HG03045 (cell line): ENCODE results near the gene OTULIN.

Source experiments
- ATAC-seq: cut with Tn5 transposase; IDR thresholded peaks from one replicate; pipeline ENCODE4 v1.9.1; 2021; ENCODE audit warnings: mild to moderate bottlenecking, moderate library complexity; ENCODE audit not compliant: unreplicated experiment

OTULIN gene

DNA sequence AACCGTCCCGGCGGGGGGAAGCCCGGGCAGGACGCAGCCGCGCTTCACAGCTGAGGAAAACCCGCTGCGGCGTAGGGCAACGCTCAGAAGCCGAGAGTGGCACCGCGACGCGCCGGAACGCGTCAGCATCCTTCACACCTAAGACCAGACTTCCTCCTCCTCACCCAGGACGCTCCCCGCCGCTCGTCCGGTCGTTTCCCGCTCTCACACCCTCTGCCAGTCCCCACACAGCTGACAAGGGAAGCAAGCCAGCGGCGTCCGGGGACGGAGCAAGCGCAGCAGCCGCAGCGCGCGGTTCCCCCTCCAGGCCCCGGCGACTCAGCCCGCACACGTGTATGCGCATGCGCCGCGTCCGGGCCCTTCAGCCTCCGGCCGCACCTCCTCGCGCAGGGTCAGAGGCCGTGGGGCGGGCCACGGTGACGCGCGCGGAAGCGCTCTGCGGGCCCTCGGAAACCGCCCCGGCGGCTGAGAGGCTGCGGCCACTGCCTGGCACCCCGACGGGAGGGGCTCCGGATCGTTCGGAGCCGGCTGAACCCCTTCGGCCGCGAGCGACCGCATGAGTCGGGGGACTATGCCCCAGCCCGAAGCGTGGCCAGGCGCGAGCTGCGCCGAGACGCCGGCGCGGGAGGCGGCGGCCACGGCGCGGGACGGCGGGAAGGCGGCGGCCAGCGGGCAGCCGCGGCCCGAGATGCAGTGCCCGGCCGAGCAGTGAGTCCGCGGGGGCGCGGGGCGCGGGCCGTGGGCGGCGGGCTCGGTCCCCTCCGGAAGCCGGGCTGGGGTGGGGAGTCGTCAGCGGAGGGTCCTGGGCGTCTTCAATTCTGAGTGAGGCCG lies at the start of gene OTULIN:
OTULIN (plus strand) TSS at position 449 of the 831 bp plus-strand sequence; CDS start at position 557, 108 bp downstream.
- ATAC-seq = peak; percentile 74

DNA sequence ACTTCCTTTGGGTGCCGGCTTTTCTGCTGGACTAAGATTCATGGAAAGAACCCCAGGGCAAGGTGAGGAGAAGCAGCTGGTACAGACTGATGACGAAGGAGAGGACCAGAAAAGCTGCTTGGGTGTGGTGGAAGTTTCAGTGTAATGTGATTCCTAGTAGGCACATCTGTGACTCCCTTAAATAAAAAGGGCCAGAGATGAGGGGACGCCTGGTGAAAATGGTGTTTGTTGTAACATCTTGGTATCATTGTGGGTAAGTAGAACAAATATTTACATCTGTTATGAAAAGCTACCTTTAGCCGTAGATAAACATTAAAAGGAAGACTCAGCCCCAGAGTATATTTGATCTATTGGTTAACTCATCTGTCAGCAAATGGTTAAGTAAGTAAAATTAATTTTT lies 49.2 kb upstream of the OTULIN start:
- no peak for ATAC-seq

DNA sequence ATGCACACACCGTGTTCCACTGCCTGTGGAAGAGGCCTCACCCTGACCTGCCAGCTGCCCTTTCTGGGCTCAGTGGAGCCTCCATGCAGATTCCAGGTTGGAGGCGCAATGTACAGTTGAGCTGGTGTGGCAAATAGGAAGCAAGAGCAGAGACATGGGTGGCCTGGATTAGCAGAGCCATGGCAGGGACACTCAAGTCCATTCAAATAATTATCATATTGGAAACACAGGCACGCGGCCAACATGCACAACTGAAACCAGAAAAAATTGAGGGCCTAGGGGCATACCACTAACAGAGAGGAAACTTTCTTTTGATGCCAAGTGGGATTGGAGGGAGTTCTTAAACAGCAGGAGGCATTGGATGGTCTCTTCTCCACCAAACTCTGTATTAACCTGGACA lies 47.1 kb upstream of the OTULIN start:
- no peak for ATAC-seq

DNA sequence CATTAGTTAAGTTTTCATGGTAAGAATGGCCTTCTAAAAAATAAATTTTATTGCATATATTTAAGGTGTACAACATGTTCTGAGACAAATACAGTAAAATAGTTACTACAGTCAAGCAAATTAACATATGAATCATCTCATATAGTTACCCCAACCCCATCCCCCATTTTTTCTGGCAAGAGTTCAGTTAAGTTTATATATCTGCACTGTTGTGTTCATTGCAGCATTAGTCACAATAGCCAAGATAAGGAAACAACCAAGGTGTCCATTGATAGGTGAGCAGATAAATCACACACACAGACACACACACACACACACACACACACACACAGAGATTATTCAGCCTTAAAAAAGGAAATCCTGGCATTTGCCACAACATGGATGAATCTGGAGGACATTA lies 37.2 kb upstream of the OTULIN start:
- no peak for ATAC-seq

DNA sequence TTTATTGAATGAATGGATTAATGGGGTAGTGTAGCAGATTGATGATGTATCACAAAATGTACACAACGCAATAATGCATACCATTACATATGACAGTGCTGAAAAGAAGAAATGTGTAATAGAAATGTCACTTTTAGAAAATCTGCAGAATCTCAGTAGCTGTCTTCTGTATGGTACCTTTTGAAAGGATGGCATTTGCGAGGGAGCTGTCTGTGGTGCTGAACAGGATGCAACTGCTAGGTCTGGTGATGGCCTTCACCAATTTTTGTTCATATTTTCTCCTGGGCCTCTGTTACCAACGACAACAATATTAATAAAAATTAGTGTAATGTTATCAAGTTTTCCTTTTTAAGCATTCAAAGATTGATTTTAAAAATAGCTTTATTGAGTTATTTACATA lies 36.2 kb upstream of the OTULIN start:
- no peak for ATAC-seq

DNA sequence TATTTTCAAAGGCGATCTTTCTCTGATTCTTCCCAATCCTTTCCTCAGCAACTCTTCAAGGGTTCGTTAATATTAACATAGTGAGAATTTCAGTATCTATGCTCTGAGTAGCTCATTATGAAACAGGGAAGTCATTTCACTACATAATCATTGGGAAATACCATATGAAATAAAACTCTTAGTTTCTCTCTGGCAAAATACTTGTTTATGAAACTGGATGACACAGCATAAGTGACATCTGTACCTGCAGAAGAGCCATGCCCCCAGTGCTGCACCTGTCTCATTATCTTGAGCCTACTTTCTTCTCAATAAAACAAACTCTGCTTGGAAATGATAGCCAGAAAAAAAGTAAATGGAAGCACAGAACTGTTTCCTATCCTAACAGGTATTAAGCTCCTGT lies 33.8 kb upstream of the OTULIN start:
- ATAC-seq = no peak

DNA sequence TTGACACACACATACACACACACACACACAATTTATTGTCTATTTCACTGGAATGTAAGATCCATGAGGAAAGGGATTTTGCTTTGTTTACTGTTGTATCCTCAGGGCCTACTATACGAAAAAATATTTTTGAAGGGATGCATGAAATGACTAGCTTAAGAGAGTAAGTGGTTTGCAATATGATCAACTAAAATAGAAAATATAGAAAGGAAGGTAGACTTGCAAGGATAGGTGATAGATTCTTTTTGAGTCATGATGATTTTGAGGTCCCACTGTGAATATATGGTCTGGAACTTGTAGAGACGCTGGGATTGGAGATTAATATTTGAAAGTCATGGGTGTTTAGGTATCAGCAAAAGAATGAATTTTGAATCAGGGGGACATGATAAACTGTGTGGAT lies 28.9 kb upstream of the OTULIN start:
- ATAC-seq = no peak

DNA sequence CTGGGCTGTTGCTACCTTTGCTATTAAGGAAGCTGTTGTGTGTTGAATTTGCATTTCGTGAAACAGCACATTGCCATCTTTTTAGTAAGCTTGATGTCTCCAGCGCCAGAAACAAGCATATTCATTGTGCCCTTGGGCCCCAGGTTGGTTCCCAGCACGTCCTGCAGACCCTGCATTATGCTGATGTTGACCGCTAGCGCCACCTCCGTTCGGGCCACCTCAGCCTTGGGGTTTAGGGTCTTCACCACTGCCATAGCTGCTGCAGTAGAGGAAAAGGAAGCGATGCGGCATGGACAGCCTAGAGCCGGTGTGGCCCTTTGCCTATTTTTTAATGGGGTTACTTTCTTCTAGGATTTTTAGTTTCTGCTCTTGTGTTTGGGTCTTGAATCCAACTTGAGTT lies 23.8 kb upstream of the OTULIN start:
- ATAC-seq = no peak

DNA sequence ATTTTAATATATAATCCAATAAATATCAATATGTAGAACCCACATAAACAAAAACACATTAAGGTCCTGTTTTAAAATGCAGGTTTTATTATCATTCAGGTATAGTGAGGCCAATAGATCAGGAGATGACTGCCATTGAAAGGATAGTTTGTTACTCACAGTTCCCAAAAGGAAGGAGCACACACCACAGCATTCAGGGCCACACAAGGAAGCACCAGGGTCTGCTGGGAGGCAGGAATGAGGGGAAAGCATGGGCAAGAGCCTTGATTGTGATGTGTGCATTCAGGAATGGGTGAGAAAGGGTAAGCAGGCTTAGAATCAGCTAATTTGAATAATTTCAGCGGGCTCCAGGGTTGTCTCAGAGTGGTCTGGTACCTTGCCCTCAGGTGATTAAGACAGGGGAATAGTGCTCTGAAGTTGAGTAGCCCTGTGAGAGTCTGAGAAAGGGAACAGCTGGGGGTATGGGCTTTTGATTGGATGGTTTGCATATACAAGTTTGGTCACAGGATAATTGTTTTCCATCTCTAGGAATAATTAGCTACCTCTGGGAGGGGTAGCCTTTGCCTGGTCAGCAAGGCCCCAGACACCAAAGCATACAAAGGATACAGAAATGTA lies 19.8 kb upstream of the OTULIN start:
- ATAC-seq = no peak

DNA sequence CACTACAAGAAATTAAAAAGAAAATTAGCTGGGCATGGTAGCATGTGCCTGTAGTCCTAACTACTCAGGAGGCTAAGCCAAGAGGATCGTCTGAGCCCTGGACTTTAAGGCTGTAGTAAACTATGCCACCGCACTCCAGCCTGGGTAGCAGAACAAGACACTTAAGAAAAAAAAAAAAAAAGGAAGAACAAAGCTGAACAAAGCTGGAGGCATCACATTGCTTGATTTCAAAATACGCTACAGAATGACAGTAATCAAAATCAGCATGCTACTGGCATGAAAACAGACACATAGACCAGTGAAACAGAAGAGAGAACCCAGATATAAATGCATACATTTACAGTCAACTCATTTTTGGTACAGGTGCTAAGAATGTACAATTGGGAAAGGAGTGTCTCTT lies 14.5 kb upstream of the OTULIN start:
- ATAC-seq = no peak

DNA sequence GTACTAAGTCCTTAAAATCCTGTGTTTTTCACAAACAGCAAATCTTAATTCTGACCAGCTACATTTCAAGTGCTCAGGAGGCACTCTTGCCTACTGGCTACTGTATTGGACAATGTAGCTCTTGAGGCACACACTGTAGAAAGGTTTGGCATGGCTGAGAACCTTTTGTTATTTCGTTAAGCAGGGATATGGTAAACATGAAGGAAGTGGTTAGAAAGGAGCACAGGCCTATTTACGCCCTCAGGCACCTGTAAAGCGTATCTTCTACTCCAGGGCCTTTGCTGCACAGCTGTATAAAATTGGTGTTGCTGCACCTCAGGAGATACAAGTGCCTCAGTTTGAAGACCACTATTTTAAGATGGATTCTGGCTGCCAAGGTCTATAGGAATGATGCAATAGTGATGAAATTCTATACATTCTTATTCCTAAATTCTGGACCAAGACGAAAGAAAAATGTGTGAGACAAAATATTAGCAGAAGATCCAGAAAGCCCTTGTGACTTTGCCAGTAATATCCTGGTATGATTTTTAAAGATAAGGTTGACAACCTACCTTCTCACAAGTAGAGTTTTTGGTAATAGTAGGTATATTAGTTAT lies 9.3 kb upstream of the OTULIN start:
- no peak for ATAC-seq

DNA sequence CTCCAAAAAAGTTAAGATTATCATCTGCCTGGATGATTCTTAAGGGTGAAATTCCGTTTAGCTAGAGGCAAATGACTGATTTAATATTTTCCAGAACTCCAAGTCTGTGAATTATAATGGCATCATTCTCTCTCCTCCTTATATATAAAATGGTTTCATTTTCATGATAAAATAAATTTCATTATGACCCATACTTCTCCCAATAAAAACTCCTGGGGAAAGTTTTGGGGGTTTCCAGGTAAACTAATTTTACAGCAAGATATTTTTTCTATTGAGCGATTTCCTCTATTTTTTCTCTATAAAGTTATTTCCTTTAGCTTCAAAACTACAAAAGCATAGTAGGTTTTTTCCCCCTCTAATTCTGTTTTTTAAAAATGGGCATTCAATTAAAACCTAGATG lies 7.6 kb upstream of the OTULIN start:
- ATAC-seq = no peak

DNA sequence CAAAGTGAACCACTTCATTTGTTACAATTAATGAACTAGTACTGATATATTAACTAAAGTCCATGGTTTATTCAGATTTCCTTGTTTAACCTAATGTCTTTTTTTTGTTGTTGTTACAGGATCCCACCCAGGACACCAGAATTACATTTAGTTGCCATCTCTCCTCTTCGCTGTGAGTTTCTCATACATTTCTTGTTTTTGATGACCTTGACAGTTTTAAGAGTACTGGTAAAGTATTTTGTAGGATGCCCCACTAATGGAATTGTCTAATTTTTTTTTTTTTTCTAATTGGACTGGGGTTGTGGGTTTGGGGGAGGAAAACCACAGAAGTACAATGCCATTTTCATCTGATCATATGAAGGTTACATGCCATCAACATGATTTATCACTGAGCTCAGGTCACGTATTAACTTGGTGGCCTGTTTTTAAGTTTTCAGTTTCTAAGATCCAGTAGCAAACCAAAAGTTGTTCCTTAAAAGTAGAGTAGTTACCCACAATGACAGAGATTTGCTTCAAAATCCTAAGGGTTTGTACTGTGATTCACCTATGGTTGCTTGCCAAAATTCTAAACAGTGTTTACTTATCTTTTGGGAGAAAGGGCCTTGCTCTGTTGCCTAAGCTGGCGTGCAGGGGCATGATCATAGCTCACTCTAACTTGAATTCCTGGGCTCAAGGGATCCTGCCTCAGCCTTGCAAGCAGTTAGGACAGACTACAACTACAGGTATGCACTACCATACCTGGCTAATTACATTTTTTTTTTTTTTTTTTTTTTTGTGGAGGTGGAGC lies 4.5 kb upstream of the OTULIN start:
- ATAC-seq = no peak

DNA sequence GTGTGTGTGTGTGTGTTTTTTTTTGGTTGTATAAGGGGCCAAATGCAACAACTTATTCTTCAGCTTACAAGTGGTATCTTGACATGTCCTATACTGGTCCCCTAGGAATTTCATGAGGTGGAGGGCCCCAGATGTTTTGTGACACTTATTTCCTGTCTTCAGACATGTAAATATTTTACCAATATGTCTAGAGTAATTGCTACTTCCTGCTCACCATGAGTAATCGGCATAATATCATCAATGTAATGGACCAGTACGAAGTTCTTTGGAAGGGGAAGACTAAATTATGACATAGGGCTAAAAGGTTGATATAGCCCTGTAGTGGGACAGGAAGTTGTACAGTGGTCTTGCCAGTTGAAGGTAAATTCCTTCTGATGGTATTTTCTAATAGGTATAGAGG lies 3.7 kb upstream of the OTULIN start:
- ATAC-seq = no peak

DNA sequence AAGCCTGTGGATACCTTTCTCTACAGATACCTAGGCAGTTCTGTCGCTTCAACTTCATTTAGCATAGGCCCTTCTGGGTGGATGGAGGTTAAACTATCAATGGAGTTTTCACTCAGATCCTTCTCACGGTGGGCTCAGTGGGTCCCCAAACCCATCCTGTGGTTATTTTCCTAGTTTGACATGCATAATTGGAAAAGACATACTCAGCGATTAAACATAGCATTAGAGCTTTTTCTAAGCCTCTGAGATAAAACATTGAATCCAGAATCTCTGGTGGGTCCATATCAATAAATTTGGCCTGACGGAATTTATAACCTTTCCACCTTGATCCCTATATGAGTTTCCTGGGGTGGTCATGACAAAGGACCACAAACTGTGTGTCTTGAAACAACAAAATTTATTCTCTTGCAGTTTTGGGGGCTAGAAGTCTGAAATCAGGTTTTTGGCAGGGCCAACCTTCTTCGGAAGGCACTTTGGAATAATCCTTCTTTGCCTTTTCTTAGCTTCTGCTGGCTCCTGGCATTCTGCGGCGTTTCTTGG lies 1.7 kb upstream of the OTULIN start:
- ATAC-seq = no peak

DNA sequence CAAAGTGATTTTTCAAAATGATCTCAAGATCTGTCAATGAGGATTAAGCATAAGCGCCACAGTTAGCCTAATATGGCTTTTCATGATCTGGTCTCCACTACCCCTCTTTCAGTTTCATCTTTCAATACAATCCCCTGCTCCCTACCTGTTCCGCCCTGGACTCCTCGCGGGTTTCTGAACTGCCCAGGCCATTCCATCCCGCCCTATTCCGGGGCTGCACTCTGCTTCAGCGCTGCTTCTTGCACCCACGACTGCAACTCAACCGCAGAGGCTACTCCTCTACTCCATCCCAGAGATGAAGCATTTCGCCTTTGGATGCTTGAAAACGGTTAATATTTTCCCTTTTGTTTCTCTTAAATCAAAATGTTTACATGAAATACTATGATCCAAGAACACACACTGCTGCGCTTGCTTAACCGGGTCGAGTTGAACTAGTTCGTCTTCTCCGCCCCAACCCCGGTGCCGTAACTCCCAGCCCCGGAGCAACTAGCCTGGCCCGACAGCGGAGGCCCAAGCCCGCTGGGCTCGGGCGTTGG lies 716 bp upstream of the OTULIN start:
- ATAC-seq = peak; percentile 25

DNA sequence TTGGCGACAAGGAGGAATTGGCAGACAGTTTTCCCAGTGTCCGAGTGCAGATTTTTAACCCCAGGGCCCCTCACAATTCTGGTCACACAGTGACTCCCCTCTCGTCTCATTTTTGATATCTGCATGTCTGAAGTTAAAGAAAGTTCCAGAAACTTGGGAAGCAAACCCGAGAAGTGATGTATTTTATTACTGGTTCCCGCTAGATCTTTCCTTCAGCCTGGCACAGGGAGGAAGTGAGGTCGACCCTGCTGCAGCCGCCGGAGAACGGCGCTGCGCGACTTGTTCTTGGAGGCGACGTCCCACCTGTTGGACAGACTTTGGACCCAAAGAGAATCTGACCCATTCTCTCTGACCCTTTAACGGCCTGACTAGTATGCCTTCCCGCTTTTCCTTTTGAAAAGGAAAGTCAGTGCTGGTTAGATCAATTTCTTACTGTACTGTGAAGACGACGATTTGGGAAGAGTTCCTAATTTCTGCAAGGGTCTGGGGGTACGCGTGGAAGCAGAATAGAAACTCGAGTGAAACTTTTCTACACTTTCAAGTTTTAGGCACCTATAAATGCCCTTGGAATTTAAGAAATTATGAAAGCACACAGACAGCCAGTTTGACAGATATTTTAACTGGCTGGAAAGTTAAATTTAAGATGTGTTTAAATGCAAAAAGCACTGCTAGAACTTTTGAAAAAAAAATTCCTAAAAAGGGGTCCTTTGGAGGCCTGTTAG lies 744 bp downstream of the OTULIN start:
- no peak for ATAC-seq

DNA sequence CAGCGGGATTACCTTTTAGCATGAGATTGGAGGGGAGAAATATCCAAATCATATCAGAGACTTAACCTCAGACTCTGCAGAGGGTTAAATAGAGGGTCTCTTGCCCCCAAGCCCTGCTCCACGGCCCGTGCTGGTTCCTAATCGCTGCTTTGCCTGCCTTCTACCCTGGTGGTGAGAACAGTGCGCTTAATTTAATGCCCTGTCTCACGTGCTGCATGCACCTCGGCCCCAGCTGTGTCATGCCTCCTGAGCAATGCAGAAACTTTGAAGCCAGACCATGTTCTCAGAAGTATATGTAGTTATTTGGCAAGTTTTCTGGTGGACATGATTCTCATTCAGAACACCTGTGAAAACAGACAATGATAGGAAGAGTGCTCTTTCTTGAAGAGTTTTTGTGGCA lies 1.4 kb downstream of the OTULIN start:
- peak; percentile 35 for ATAC-seq

DNA sequence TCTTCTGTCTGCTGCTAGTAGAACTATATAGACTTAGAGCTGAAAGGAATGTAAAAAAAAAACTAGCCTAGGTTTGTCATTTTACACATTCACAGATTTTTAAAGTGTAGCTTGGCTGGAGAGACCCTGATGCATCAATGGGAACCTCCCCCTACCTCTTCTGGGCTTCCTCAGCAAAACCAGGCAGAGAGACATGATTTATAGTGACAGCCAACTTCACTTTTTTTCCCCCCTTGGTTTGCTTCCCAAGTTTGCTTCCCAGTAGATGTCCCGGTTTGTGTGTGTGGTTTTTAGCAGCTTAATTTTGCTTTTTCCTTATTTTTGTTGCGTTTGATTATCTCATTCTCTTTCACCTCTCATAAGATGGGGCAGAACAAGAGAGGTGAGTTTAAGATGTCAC lies 1.8 kb downstream of the OTULIN start:
- no peak for ATAC-seq

DNA sequence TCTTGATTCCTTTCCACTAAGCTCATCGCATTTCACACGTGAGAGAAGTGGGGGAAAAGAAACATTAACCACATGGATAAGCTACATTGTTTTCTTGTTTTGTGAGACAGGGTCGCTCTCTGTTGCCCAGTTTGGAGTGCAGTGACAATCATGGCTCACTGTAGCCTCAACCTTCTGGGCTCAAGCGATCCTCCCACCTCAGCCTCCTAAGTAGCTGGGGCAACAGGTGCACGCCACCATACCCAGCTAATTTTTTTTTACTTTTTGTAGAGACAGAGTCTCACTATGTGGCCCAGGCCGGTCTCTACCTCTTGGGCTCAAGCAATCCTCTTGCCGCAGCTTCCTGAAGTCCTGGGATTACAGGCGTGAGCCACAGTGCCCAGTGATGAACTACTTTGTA lies 2.8 kb downstream of the OTULIN start:
- ATAC-seq = no peak
